Measurements from ENCODE around the gene SLC9A9.

DNA sequence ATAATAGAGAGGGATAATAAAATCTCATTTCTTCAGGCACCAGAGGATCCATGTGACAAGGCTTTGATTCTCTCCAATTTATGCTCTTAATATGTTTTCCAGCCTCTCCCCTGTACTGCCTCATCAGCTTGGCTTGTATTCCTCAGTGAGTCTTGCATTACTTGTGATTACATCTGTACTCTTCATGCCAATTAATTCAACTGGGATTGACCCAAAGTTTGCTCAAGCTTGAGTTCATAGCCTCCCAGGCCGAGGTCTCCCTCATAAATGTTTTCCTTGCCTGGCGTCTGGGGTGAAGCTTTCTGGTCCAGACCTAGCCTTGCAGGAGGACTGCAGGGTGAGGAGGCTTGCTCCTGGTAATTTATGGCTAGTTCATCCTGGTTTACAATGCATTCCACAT, 581.8 kb downstream of the SLC9A9 start:
- TF ChIP-seq, protein P1, sequence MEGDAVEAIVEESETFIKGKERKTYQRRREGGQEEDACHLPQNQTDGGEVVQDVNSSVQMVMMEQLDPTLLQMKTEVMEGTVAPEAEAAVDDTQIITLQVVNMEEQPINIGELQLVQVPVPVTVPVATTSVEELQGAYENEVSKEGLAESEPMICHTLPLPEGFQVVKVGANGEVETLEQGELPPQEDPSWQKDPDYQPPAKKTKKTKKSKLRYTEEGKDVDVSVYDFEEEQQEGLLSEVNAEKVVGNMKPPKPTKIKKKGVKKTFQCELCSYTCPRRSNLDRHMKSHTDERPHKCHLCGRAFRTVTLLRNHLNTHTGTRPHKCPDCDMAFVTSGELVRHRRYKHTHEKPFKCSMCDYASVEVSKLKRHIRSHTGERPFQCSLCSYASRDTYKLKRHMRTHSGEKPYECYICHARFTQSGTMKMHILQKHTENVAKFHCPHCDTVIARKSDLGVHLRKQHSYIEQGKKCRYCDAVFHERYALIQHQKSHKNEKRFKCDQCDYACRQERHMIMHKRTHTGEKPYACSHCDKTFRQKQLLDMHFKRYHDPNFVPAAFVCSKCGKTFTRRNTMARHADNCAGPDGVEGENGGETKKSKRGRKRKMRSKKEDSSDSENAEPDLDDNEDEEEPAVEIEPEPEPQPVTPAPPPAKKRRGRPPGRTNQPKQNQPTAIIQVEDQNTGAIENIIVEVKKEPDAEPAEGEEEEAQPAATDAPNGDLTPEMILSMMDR (IDR thresholded peaks at IDR 0.05 in 8 of 11, conservative IDR thresholded peaks at IDR 0.05 in 3 of 11), result no peak
- no peak for TF ChIP-seq POLR2A (IDR thresholded peaks at IDR 0.05)
